GM21360 (cell line): ENCODE measurements around the gene ZNF592.

Experiments
- ATAC-seq: cut with Tn5 transposase; IDR thresholded peaks from one replicate; pipeline ENCODE4 v1.9.1; 2021; ENCODE audit warnings: mild to moderate bottlenecking, moderate library complexity; ENCODE audit not compliant: unreplicated experiment

The ZNF592 gene, protein sequence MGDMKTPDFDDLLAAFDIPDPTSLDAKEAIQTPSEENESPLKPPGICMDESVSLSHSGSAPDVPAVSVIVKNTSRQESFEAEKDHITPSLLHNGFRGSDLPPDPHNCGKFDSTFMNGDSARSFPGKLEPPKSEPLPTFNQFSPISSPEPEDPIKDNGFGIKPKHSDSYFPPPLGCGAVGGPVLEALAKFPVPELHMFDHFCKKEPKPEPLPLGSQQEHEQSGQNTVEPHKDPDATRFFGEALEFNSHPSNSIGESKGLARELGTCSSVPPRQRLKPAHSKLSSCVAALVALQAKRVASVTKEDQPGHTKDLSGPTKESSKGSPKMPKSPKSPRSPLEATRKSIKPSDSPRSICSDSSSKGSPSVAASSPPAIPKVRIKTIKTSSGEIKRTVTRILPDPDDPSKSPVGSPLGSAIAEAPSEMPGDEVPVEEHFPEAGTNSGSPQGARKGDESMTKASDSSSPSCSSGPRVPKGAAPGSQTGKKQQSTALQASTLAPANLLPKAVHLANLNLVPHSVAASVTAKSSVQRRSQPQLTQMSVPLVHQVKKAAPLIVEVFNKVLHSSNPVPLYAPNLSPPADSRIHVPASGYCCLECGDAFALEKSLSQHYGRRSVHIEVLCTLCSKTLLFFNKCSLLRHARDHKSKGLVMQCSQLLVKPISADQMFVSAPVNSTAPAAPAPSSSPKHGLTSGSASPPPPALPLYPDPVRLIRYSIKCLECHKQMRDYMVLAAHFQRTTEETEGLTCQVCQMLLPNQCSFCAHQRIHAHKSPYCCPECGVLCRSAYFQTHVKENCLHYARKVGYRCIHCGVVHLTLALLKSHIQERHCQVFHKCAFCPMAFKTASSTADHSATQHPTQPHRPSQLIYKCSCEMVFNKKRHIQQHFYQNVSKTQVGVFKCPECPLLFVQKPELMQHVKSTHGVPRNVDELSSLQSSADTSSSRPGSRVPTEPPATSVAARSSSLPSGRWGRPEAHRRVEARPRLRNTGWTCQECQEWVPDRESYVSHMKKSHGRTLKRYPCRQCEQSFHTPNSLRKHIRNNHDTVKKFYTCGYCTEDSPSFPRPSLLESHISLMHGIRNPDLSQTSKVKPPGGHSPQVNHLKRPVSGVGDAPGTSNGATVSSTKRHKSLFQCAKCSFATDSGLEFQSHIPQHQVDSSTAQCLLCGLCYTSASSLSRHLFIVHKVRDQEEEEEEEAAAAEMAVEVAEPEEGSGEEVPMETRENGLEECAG (N-terminal part only)

DNA sequence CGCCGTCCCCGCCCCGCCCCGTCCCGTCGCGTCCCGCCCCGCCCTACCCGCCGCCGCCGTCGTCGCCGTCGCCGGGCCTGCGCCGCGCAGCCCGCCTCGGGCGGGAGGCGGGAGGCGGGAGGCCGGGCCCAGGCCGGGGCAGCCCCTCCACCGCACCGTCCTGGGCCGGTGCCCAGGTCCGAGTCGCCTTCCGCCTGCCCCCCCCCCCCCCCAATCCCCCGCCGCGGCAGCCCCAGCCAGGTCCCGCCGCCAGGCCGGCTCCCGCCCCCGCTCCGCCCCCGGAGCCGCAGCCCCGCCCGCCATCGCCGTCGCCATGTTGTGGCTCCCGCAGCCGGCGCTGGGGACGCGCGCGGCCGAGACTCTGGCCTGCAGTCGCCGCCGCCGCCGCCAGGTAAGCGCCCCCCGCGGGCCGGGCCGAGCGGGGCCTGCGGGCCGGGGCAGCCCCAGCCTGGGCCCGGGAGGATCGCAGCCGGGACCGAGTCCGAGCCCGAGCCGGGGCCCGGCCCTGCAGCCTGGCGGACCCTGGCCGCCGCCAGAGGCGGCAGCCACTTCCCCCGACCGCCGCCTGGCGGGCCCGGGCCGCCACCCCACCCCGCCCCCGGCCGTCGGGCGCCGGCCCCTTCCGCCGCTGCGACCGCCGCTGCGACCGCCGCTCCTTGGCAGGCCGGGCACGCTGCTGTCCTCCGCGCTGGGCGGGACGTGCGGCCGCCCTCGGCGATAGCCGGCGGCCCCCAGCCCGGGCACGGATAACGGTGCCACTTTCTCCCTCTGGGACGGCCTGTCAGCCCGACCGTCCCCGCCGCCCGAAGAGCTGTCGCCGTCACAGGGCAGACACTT is at the start of gene ZNF592:
ZNF592 (plus strand) TSS at position 319 of the 837 bp plus-strand sequence. CDS start 34,084 bp downstream, outside the sequence.
- ATAC-seq: peak; percentile 46

DNA sequence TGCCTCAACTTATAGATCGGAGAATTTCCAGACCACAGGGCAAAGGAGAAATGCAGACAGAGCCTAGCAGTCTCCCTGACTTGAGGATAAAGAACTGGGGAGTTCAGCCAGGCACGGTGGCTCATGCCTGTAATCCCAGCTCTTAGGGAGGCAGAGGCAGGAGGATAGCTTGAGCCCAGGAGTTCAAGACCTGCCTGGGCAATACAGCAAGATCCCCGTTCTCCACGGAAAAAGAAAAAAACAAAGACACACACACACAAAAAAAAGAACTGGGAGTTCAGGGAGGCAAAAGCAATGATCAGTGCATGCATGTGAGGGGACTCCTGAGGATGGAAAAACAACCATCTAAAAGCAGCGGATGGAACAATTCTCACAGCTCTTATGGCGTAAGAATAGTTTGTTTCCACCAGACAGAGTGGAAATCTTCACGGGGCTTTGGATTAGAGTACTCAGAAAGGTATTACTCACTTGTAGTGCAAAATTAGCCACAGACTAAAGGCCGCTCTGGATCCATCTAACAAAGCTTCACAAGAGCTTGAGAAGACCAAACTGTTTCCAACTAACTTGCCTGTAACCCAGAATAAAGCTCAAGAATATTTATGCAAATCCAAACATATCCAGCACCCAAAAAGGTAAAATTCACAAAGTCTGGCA is 48.7 kb upstream of the ZNF592 start:
- ATAC-seq: no peak

DNA sequence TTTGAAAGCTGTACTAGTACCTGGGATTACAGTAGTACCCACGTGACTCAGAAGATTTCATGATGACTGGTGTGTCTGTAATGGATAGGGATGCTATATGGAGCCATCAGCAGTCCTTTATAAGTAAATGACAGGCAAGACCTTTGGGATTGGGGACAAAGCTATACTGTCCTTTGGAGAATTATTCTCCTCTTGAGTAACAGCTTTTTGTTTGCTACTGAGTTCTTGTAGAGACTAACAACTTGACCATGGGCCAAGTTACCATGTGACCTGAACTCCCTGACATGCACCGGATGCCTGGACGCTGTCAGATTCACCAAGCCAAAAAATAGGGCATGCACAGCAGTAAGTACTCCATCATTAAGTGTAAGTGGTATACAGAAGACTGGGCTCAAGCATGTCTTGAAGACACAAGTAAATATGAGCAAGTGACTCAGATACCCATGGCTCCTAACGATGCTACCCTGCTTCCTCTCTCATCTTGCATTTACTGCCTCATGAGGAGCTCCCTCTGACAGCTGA is 45.4 kb upstream of the ZNF592 start:
- no peak for ATAC-seq

DNA sequence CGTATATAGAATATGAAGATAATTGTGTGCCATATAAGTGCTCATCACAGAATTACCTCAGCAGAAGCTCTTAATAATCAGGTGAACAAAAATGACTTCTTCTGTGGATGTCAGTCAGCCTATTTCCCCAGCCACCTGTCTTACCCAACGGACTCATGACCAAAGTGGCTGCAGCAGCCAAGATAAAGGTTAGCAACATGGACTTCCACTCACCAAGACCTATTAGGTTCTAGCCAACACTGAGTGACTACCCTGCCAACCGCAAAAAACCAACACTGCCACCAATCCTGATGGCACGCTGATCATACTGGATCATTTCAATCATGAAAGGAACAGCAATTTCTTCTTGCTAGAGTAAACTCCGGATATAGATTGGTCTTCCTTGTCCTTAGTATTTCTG is 44.6 kb upstream of the ZNF592 start:
- no peak for ATAC-seq

DNA sequence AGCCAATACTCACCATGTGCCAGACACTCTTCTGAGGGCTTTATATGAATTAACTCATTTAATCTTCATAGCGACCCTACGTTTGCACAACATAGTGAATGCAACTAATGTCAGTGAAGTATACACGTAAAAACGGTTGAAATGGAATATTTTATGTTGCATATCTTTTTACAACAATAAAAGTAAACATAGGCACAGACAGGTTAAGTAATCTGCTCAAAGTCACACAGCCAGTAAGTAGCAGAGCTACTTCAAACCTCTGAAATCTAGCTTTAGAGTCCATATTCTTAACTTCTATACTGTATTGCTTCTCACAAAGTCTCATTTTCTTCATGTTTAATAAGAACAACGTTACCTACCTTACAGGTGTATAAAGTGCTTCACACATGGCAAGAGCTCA is 34.0 kb upstream of the ZNF592 start:
- ATAC-seq: no peak

DNA sequence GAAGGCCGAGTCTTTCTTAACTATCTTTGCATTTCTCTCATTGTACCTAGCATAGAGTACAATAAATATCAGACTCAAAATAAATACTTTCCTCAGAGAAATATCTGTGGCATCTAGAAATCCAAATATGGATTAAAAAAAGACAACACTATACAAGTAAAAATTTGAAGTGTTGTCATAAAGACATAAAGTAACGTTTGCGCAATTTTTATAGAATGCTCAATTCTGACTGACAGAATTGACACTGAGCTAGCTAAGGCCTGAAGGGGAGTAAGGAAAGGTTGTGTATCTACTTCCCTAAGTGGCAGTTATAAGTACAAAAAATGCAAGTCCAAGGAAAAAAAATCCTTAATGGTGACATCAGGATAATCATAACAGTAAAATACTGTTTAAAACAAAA is 33.6 kb upstream of the ZNF592 start:
- ATAC-seq: no peak

DNA sequence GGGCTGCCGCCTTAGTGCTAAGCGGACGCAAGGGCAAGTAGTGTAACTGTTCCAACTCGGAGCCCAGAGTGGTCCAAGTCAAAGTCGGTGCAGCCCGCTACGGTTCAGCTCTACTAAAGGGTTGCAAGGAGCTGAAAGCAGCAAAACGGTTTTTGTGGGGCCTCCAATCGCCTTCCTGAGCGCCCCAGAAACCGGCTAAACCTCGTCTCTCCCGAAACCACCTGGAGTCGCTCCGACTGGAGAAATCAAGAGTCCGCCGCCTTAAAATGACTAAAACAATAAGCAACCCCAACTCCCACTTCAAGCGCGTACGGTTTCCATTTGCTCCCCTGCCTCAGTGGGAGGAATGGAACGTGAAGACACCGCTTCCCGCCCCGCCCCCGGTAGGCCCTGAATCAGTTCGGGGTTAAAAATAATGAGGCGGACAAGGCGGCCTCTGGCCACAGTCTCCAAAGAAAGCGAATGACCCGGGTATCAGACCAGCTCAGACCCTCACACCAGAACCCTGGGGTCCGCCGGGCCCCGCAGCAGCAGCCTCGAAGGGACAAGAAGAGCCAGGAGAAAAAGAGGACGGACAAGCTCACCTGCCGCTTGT is 32.9 kb upstream of the ZNF592 start:
- peak; percentile 2 for ATAC-seq

DNA sequence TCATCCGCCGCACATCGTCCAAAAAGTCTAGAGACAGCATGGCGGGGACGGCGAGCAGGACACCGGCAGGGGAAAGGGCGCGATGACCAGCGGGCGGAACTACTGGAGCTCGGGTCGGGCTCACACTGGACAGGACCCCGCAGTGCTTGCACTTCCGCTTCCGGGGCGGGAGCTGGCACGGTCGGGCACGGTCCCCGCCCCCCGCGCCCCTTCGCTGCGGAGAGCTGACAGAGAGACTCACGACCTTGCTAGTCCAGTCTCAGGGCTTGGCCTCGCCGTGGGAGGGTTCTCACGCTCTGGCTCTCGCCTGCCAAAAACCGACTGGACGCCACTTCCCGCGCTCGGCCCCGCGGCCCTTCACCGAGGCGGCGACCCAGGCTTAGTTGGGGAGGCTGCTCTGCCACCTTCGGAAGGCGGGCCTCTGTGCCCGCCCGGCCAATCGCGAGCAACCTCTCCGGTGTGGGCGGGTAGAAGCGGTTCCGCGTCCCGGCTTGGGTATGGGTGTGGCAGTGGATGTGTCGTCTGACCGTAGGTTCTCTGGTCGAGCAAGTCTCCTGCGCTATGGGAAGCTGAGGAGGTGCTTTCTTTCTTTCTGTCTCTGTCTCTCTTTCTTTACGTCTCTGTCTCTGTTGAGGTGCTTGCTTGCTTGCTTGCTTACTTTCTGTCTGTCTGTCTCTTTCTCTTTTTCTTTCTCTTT is 32.2 kb upstream of the ZNF592 start, which contains the start of gene SEC11A:
SEC11A (minus strand) TSS at position 104 of the 697 bp plus-strand sequence; CDS start at position 40, 64 bp downstream.
- ATAC-seq: peak; percentile 93

DNA sequence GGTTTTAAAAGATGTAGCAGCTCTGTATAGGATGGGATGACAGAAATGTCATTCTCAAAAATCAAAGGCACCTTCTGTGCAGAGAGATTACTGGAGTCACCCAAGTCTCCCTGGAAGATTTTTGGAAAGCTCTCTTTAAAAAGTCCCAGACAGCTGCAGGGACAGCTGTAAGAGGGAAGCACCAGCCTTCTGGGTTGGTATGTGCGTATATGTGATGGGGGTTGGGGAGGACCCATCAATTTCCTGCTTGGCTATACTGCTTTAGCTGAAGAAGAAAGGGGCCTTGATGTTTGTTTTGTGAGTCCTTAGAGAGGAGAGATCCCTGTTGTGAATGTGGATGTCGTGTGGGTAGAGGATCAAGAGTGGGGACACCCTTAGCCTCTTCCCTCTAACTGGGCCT is 27.0 kb upstream of the ZNF592 start:
- ATAC-seq: no peak

DNA sequence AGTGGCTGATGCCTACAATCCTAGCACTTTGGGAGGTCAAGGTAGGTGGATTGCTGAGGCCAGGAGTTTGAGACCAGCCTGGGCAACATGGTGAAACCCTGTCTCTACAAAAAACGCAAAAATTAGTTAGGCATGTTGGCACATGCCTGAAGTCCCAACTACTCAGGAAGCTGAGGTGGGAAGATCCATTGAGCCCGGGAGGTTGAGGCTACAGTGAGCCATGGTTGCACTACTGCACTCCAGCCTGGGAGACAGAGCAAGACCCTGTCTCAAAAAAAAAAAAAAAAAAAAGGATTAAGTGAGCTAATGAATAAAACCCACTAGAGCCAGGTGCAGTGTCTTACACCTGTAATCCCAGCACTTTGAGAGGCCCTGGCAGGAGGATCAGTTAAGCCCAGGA is 25.8 kb upstream of the ZNF592 start:
- ATAC-seq: no peak

DNA sequence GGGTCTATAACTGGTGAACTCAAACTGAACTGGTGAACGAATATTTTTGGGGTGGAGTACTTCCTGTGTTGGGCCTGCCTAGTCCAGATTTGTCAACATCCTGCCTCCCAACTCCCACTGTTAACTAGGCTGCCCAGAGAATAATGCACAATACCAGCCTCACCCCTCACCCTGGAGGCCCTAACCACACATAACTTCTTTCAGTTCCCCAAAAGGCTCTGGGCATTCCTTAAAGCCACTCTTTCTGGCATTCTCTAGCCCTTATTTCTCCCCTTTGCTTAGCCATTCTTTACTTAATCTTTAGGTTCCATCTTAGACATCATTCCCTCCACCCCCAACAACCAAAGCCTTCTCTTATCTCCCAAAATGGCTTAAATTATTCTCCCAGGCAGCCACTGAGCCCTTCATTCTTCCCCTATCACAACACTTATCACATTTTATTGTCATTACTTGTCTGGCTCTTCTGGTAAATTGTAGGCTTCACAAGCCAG is 23.3 kb upstream of the ZNF592 start:
- ATAC-seq: peak; percentile 64

DNA sequence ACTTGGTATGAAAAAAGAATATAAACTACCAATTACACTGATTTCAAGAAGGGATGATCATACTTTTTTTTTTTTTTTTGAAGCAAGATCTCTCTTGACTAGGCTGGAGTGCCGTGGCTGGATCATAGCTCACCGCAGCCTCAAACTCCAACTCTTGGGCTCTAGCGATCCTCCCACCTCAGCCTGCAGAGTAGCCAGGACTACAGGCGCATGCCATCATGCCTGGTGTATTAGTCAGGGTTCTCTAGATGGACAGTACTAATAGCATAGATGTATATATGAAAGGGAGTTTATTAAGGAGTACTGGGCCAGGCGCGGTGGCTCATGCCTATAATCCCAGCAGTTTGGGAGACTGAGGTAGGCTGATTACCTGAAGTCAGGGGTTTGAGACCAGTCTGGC is 21.0 kb upstream of the ZNF592 start:
- ATAC-seq: no peak

DNA sequence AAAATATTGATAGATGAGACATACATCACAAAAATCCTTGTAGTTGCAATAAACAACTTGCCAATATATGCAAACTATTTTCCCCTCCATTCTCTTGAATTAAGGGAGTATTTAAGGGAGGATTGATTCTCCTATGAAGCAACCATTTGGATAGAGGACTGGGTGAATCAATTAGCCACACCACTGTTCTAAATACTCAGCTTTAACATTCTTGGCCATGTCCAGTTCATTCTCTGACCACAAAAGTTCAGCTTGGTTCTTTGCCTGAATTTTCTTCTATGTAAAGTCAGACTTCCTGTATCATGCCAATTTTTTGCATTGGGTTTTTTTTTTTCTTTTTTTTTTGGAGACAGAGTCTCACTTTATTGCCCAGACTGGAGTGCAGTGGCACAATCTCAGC is 16.6 kb upstream of the ZNF592 start:
- no peak for ATAC-seq

DNA sequence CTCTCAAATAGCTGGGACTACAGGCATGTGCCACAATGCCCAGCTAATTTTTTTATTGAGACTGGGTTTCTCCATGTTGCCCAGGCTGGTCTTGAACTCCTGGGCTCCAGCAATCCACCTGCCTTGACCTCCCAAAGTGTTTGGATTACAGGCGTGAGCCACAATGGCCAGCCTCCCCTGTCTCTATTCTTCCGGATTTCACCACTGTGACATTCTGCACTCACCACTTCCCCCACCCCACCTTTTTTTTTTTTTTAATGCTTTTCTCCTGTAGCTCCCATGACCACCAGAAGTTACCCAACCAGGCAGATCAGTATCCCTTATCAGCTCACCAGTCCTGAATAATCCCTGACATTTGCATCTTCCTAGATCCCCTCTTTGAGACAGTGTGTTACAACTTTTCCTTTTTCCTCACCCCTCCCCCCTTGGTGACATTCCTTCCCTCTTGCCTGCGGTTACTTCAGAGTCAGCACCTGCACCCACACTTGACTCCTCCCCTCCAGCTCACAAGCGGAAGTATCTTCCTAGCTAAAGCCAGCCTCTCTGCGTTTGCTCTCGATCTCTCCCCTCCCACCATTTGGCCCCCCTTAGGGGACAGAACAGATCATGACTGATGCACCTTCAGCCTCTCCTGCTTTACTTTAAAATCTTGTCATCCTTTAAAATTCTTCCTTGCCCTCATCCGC is 13.5 kb upstream of the ZNF592 start:
- peak; percentile 75 for ATAC-seq

DNA sequence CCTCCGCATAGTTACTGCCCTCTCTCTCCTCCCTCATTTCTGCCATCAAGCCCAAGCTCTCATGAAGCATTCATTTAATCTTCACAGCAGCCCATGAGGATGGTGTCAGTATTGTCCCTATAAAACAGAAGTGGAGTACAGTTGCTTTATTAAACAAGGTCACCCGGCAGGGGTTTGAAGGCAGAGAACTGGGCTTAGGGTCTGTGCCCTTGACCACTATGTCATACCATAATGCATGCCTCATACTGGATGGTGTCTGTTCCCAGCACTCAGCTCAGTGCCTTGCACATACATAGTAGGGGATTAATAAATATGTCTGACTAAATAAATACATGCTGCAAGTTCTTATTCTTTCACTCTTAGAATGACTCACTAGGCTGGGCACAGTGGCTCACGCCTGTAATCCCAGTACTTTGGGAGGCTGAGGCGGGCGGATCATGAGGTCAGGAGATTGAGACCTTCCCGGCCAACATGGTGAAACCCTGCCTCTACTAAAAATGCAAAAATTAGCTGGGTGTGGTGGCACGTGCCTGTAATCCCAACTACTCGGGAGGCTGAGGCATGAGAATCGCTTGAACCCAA is 12.8 kb upstream of the ZNF592 start:
- peak; percentile 34 for ATAC-seq

DNA sequence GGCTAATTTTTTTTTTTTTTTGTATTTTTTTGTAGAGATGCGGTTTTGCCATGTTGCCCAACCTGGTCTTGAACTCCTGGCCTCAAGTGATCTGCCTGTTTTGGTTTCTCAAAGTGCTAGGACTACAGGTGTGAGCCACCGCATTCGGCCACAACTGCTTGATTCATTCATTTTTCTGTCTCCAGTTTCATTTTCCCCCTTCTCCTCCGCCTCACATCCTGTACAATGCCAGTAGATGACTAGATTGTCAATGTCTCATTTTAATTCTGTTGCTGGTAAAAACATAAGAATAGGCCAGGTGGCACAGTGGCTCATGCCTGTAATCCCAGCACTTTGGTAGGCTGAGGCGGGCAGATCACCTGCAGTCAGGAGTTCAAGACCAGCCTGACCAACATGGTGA is 12.0 kb upstream of the ZNF592 start:
- ATAC-seq: peak; percentile 56

DNA sequence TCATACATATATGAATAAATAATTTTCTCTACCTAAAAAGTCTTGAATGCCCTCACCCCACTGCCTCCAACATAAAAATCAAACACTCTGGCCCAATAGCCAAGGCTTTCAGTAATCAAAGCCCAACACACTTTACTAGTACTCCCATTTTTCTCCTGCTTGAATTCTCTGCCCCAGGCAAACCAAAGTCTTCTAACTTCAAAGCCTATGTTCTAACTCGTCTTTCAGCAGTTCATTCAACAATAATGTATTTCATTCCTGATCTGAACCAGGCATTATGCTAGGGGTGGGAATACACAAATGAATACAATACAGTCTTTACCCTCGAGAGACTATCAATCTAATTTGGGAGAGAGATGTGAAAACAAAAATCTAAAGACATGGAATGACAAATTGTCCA is 11.4 kb upstream of the ZNF592 start:
- no peak for ATAC-seq
